GM21576 (cell line): ENCODE data around the gene ARHGAP19.
A peak's percentile ranks its signal among the peaks of the same experiment; 100 is the strongest.

Experiments used
- ATAC-seq: cut with Tn5 transposase; IDR thresholded peaks from one replicate; pipeline ENCODE4 v1.9.1; 2021; ENCODE audit warnings: mild to moderate bottlenecking, moderate library complexity; ENCODE audit not compliant: unreplicated experiment

The ARHGAP19 gene

DNA sequence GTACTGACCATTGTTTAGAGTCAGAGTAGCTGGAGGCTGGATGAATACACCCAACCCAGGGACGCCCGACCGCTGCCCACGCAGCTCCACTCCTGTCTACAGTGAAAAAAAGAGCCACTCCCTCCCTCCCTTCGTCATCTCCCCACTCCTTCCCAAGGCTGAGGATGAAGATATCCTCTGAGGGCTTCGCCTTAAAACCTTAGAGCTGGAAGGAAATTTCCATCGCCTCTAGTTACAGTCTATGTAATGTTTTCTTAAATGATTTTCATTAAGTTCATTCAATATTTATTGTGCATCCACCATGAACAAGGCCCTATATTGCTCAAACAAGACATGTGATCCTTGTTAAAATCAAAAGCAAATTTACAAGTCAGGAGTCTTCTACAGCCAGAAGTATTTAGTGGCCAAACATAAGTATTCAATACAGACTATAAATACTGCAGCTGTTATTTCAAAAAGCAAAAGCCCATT, 95.4 kb downstream of the ARHGAP19 start:
- no peak for ATAC-seq

DNA sequence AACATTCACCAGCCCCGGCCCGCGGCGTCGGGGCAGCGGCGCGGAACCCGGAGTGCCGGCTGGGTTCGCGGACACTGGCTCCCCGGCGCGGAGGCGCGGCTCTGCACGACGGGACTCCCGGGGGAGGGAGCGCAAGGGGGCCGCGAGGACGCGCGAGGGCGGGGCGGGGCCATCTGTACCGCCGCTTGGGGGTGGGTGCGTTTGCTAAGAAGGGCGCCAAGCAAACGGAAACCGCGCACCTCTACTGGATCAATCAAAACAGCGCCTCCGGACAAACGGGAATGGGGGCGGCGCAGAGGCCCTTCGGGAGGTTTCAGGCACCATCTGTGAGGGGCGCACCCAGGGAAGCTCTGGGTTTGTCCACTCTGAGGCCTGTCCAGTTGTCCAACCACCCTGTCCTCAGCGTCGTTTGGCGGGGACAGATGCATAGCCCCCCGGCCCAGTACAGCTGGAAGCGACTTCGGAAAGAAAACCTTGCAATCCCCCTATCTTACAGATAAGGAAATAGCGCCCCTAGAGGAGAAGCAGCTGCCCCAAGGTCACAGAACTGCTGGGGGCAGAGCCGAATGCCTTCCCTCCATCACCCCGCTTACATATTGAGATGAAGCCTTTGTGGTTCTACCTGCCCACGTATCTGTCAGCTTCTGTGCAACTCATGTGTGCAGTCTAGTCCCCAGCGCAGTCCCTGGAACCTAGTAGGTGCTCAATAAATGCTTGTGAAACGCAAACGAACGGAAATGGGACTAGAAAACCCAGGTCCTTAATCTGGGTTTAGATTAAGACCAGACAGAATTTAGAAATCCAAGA, 96.0 kb downstream of the ARHGAP19 start:
- ATAC-seq: peak; percentile 56

DNA sequence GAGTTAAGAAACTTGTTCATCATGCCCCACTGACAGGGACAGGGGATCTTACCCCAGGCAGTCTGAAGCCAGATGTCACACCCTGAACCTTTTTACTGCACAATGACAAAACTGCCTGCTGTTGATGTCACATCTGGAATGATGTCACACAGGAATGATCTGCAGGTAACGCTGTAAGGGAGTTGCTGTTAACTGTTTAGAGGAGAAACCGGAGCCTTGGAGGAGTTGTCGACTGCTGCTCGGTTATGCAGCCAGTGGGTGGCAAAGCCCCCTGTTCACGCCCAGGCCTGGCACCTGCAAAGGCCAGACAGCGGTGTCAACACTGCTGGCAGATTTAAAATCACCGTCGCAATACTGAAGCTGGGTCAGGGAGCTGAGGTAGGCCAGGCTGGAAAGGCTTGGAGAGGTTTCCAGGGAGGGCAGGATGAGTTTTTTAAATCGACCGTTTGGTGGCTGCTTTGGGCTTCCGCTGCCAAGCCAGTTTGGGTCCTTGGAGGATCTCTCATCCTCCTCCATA, 96.7 kb downstream of the ARHGAP19 start:
- ATAC-seq: no peak

DNA sequence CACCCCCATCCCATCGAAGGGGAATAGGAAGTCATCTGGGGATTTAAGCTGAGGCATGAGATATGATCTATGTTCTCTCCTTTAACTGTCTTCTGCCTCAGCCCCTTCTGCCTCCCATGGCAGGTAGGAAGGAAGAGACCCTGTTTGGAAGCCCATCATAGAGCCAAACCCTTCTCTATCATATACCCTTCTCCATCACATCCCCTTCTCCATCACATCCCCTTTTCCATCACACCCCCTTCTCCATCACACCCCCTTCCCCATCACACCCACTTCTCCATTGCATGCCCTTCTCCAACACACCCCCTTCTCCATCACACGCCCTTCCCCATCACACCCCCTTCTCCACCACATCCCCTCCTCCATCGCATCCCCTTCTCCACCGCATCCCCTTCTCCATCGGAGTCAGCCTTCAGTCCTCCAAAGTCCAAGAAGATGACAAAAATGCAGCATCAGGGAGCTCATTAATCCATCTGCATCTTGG, 99.4 kb downstream of the ARHGAP19 start:
- ATAC-seq: no peak

DNA sequence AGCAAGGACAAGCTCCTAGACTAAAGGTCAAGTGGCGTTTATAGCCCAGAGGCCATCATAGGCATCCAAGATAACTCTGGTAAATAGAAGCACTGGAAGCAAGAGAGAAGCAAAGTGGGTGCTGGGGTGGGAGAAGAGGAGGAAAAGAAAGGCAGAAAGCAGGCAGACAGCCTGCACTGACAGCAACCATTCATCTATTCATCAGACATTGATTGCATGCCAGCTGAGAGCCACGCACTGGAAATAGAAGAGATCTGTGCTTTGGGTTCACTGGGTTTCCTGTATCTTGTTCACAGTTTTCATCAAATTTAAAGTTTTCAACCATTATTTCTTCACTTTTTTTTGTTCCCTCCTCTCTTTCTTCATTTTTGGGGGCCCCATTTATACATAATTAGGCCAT, 102.0 kb downstream of the ARHGAP19 start:
- ATAC-seq: no peak

DNA sequence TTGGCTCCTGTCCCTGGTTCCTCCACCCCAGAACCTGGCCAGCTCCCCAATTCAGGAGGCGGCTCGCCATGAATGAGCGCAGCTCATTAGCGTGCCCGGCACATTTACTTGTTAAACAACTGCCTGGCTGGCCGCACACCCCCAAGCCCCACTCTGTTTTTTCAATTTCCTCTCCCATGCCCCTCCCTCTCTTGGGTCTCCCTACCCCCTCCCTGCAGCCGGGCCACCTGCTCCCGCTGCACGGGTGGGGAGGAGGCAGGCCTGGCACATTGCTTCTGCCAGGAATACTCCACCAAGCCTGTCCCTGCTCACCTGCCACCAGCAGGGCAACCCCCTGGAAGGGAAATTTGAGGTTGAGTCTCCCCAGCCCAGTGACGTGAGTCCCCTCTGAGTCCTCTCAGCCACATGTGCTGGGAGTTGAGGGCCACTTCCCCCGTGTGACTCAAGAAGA, 104.2 kb downstream of the ARHGAP19 start:
- ATAC-seq: no peak

DNA sequence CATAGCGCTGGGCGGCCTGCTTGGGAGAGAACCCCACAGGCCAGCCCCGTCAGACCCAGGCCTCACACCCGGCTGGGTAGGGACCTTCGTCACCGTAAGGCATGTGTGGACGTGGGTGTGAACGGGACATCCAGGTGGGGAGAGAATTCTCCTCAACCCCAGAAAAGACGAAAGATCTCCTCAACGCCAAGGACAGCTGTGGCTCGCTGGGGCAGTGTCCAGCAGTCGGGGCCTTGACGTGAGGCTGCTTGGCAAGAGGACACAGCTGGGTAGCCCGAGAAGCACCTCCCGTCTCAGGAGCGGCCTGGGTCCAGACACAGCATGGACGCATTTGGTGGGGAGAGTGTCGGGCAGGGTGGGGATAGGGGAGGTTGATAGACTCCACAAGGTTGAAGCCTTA, 105.5 kb downstream of the ARHGAP19 start:
- no peak for ATAC-seq

DNA sequence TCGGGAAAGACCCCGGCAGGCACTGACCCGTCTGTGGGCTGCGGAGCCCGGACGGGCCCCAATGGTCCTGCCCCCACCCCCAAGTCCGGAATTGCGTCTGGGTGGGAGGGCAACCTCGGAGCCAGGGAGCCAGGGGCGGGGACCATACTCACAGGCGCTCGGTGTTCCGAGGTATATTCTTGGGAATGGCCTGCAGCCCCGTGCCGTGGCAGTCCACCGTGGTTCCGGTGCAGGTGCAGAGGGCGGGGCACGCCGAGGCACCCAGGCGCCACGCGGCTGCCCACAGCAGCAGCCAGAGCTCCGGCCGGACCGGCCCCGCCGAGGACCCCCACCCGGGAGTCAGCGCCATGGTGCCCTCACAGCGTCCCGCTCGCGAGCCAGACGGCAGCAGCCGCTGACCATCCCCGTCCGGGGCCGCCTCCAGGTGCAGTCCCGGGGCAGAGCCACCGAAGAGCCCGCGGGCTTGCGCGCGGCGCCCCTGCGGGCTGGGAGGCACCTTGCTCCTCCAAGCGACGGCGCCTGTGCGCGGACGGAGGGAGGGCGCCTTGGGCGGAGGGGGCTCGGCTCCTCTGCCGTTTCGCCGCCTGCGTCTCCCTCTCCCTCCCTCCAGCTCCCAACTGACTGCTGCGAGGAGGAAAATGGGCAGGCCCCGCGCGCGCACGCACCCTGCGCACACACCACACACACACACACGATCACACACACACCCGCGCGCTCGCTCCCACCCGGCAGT, 106.9 kb downstream of the ARHGAP19 start, which contains the start of gene SLIT1:
Gene SLIT1, minus strand, starts transcription at position 634 of the 733 bp plus-strand sequence. Its CDS starts 285 bp downstream, at position 349.
- no peak for ATAC-seq

DNA sequence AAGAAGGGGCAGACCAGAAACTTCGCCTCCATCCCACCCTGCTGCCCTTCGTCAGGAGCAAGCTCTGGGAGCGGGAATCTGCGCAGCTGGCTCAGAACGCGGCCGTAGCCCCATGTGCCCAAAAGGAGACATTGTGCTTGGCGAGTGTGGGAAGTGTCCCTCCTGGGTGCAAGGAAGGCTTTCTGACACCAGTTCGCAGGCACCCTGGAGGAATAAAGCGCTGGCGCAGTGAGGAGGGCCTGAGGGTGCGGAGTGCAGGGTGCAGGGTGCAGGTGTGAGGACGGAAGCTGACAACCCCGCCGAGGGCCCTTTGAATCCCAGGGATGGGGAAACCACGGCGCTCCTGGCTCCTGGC, 107.5 kb downstream of the ARHGAP19 start:
- no peak for ATAC-seq

DNA sequence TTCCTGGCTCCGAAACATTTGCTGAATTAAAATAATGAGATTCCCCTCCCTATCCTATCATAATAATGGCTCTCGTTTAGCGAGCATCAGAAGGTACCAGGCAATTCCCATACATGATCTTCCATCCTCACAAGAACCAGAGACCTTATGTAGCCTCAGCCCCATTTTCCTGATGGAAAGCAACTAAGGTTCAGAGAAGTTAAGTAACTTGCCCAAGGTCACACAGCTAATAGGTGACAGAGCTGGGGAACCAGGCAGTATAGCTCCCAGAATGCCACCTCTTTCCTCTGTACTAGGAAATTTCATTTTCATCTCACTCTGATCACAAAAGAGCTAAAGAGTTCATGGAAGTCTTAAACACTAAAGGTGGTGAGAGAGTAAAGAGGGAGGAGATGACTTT, 109.1 kb downstream of the ARHGAP19 start:
- ATAC-seq: no peak

DNA sequence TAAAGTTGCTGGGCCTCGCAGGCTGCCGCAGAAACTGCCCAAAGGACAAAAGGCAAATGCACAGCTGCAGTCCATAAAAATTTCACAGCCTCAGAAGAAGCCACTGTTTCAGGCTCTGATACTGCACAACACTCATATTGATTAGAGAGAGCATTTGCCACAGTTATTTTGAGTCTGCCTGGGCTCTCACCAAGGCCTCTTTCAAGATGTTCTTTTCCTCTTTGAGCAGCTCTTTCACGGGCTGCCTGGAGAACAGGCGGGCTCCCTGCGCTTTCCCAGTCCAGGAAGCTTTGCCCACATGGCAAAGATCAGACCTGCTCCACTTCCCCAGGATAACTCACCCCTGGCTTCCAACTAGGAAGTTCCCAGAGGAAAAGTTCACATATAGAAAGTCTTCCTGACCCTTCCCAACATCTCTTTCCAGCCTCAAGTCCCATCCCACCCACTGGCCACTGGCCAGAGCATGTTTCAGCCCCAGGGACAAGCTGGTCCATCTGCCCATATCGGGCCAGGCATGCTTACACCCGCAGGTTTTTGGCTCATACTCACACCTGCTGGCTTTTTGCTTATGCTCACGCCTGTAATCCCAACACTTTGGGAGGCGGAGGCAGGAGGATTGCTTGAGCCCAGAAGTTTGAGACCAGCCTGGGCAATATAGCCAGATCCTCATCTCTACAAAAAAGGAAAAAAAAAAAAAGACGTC, 110.0 kb downstream of the ARHGAP19 start:
- ATAC-seq: no peak

DNA sequence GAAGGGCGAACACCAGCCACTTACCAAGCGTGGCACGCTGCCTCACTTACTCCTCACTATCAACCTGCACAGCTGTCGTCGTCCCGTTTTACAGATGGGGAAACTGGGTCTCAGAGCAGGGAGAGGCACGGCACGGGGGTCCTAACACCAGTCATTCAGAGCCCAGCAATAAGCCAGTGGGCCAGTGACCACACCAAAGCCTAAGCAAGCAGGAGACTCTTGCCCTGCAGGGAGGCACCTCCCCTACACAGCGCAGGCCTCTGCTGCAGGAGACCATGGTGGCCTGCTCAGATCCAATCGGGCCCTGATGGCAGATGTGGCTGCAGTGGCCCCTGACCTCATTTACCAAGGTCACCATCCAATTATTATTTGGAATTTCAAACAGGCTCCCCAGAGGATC, 111.5 kb downstream of the ARHGAP19 start:
- ATAC-seq: no peak

DNA sequence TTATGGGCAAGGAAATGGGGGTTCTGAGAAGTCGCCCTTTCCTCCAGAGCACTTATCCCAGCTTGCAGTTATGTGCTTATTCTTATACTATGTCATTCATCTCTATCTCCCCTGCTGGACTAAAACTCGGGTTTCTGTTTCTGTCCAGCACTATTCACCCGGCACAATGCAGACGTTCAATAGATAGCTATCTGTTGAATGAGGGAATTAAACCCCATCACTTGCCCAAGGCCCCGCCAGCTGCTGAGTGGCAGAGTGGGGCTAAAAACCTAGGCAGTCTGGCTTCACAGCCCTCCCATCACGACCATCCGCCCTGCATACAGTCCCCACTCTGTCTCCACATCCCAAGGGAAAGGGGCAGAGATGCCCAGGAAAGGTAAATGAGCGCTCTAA, 112.1 kb downstream of the ARHGAP19 start:
- no peak for ATAC-seq

DNA sequence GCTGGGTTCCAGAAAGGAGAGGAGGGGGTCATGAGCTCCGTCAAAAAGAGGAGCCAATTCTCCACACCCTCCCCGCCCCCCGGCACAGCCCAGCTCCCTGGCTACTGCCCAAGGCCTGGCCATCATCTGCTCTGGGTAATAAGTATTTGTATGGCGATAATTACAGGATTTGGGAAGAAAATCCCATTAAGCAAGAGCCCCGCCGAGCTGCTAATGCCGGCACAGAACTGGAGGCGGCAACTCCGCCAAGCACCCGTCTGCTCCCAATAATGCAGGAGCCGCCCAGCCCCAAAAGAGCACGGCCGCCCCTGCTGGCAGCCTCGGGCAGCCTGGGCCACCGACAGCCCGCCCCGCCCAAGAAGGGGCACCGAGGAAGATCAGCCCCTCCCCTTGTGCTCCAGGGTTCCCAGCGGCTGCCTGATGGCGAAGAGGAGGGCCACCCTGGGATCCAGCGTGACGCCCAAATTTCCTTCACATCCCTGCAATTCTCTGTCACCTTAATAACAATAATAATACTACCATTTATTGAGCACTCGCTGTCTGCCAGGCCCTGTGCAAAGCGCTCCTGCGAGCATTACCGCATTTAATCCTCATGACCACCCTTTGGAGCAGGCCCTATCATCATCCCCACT, 112.6 kb downstream of the ARHGAP19 start:
- ATAC-seq: no peak

DNA sequence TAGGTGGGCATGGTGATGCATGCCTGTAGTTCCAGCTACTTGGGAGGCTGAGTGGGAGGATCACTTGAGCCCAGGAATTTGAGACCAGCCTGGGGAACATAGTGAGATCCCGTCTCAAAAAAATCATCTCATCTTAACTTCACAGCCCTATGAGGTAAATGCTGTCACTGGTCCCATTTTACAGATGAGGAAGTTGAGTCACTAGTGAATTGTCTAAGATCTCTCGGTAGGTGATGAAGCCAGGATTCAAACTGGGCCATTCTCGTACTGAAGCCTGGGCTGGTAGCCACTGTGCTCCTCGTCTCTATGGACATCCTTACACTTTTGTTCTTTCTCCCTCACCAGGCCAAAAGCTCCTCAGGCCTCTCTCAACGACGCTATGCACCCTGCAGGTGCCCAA, 113.1 kb downstream of the ARHGAP19 start:
- ATAC-seq: no peak

DNA sequence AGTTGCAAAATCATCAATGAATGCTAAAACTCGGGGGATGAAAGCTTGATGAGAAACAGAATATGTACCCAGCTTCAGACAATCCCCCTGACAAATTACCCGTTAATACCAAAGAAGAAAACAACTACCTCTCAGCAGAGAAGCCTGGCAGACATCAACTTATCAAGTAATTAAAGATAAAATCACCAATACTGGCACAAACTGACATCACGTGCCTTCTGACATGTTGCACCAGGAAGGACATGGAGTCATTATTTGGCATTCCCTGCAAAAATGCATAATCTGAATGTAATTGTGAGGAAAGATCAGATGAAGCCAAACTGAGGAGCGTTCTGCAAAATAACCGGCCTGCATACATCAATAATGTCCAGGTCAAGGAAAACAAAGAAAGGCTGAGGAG, 114.4 kb downstream of the ARHGAP19 start:
- no peak for ATAC-seq

DNA sequence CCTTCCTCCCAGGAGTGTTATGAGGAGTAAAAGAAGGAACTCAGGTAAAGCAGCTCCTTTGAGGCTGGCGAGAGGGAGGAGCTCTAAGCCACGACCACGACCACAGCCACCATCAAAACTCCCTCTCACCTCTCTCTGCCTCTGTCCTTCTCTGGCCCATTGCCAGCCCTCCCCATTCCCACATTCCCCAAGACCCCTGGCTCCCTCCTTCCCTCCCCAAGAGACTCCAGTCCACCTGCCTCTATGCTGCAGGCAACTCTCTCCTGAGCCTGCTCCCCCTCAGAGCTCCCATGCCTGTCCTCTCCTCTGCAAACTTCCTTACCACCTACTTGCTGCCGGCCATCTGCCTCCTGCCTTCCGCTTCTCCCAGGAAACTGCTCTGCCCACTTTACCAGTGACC, 116.2 kb downstream of the ARHGAP19 start:
- no peak for ATAC-seq

DNA sequence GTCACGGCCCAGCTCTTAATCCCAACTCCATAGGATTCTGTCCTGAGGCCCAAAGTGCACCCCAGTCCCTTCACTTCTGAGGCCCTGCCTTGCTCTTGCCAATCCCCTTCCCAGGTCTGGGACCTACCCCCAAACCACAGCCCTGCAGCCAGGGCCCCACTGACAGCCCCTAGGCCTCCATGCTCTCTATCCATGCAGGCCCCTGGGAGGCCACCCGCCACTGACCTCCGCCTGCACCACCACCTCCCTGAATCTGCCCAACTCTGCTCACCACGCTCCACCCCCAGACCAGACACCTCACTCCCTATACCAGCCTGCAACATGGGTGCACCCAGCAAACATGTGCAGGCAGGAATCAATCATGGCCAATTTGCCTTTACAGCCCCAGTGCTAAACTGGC, 116.9 kb downstream of the ARHGAP19 start:
- no peak for ATAC-seq

DNA sequence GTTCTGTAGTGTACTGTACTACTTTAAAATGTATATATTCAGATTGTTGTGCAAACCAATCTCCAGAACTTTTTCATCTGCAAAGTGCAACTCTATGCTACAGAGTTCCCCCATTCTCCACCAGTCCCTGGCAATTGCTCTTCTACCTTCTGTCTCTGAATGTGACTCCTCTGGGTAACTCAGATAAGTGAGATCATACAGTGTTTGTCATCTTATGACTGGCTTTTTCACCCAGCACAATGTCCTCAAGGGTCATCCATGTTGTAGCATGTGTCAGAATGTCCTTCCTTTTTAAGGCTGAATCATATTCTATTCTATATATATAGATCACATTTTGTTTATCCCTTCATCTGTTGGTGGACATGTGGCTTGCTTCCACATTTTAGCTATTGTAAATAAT, 117.5 kb downstream of the ARHGAP19 start:
- no peak for ATAC-seq

DNA sequence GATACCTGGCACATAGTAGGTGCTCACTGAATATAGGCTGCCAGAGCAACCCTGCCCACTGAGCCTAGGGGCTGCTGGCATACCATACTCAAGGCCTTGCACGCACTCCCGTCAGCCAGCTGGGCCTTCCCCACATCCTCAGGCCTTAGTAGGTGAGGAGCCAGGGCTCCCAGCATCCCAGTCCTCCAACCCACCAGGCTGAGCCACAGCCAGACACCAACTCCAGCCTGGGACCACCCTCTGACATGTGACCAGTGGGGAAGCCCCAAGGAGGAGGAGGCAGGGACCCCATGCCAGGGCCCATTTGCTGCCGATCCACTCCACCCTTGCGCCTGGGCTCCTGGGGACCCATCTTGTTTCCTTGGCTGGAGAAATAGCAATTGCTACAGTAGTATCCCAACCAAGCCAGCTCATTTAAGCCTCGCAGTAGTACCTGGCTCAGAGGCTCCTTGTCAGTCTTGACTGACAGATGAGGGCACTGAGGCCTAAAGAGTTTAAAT, 118.1 kb downstream of the ARHGAP19 start:
- ATAC-seq: no peak

DNA sequence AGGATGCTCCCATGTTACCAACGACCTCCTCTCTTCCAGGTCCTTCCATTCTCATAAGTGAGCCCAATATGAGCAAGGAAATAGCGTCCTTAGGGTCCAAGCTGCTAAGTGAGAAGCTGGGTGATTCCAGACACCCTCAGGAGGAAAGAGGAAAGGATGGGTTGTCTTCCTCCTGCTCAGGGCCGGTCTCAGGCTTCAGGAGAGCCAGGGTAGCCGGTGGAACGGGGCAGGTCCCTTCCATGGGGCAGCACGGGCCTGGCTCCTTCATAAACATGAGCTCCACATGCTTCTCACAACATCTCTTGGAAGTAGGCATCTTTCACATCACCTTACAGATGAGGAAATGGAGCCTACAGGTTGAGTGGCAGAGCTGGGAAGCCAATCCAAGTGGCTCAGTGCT, 119.4 kb downstream of the ARHGAP19 start:
- ATAC-seq: no peak
